HepG2 (cell line): ENCODE measurements around the gene SLCO3A1. TPM values are rescaled to one million over a fixed set of nuclear protein-coding genes. Genes with fewer than 3 reads are reported as not detected.

ENCODE experiments used
- ATAC-seq: fragments of 200-7000 bp; cut with Tn5 transposase; 3 replicates; pipeline ENCODE4 v1.9.1; 2020; ENCODE audit warnings: mild to moderate bottlenecking, moderate library complexity
- BruUV-seq: library from RNA; stranded (reverse); fragments of 400-500 nt; replicated peaks from 2 replicates; lab custom pipeline; 2021; lab: Mats Ljungman, UMichigan
- CTCF ChIA-PET: fragments of 300-600 bp; formaldehyde crosslinking; extraction: SDS; loops from one replicate; lab custom pipeline; 2021; ENCODE audit warnings: low total read pairs, inconsistent platforms, low intra/inter-chr PET ratio; lab: Yijun Ruan, JAX
- POLR2A ChIA-PET: fragments of 350-600 bp; sonication (Branson Sonifier 250); formaldehyde crosslinking; loops from one replicate; lab custom pipeline; 2020; ENCODE audit warnings: antibody characterized with exemption, inconsistent platforms; lab: Yijun Ruan, JAX
- DNase-seq: peaks from one replicate; pipeline ENCODE4 v3.0.0-alpha.2; 2015; ENCODE audit warnings: low spot score
- FAIRE-seq: peaks from 3 replicates; lab custom pipeline; 2011; peaks lifted over from hg19 to GRCh38; lab: Jason Lieb, UNC
- H2AFZ ChIP-seq: one replicate; pipeline ENCODE4 v1.6.1; 2011; ENCODE audit warnings: low read length, inconsistent platforms
- H3K27ac ChIP-seq: fragments of 300-600 bp; 3 replicates; pipeline ENCODE4 v1.8.0; 2011; ENCODE audit warnings: mixed run types, mild to moderate bottlenecking, mixed read lengths, low read length, inconsistent platforms; ENCODE audit not compliant: insufficient read depth; ENCODE audit errors: extremely low read length
- H3K27me3 ChIP-seq, 2 experiments: fragments of 200-600 bp in 1 of 2; 2 replicates in 1 of 2; 3 replicates in 1 of 2; pipeline versions ENCODE4 v1.6.0 to v1.8.0; 2011; ENCODE audit warnings: low read length in 2 of 2, mild to moderate bottlenecking in 2 of 2, moderate library complexity in 2 of 2, inconsistent platforms in 1 of 2; ENCODE audit not compliant: insufficient read depth in 2 of 2, control insufficient read depth in 1 of 2
- H3K36me3 ChIP-seq, 2 experiments: fragments of 200-600 bp in 1 of 2; replicated peaks in 1 of 2; 2 replicates in 1 of 2; 3 replicates in 1 of 2; pipeline versions ENCODE4 v1.5.1 to v1.8.0; 2011; ENCODE audit warnings: low read length in 2 of 2, inconsistent platforms in 1 of 2; ENCODE audit not compliant: insufficient read depth in 2 of 2, control insufficient read depth in 1 of 2
- H3K4me1 ChIP-seq: 2 replicates; pipeline ENCODE4 v1.5.1; 2012; ENCODE audit warnings: low read length, inconsistent platforms; ENCODE audit not compliant: insufficient read depth
- H3K4me2 ChIP-seq: 2 replicates; pipeline ENCODE4 v1.6.0; 2011; ENCODE audit warnings: low read depth, low read length, inconsistent platforms
- H3K4me3 ChIP-seq, 3 experiments: fragments of 200-600 bp in 1 of 3; sonication (generic), shearing (Covaris generic) in 1 of 3; replicated peaks in 1 of 3; 2 replicates each; pipeline ENCODE4 v1.5.1; 2011 to 2016; ENCODE audit warnings: low read length in 3 of 3, inconsistent platforms in 2 of 3, low read depth in 2 of 3, mild to moderate bottlenecking in 2 of 3, control low read depth in 1 of 3, mixed read lengths in 1 of 3; ENCODE audit not compliant: insufficient read depth in 1 of 3
- H3K79me2 ChIP-seq: one replicate; pipeline ENCODE4 v1.6.1; 2011; ENCODE audit warnings: low read length, inconsistent platforms; ENCODE audit not compliant: insufficient read depth
- H3K9ac ChIP-seq: 2 replicates; pipeline ENCODE4 v1.6.0; 2011; ENCODE audit warnings: mild to moderate bottlenecking, low read depth, low read length, inconsistent platforms; ENCODE audit not compliant: insufficient read depth
- H3K9me3 ChIP-seq: 2 replicates; pipeline ENCODE4 v1.5.1; 2012; ENCODE audit warnings: mild to moderate bottlenecking, low read length
- H4K20me1 ChIP-seq: 2 replicates; pipeline ENCODE4 v1.6.0; 2011; ENCODE audit warnings: inconsistent platforms, mild to moderate bottlenecking, low read length, moderate library complexity; ENCODE audit not compliant: insufficient read depth
- HDAC2 ChIP-seq: sonication (generic); formaldehyde crosslinking; IDR thresholded peaks from 2 replicates; pipeline ENCODE4 v1.4.0; 2020; ENCODE audit warnings: missing genetic modification reagents
- IKZF5 ChIP-seq: IDR thresholded peaks from 2 replicates; pipeline ENCODE4 v1.6.1; 2018; ENCODE audit warnings: missing genetic modification reagents, mild to moderate bottlenecking, missing compliant biosample characterization
- NONO ChIP-seq, 2 experiments: fragments of 450-650 bp in 1 of 2; sonication (generic) in 1 of 2; formaldehyde crosslinking in 1 of 2; IDR thresholded peaks in 1 of 2; conservative IDR thresholded peaks in 1 of 2; 2 replicates each; pipeline versions ENCODE4 v1.6.1 to v1.8.0; 2017 to 2022; ENCODE audit warnings: mild to moderate bottlenecking in 1 of 2, missing genetic modification reagents in 1 of 2, moderate library complexity in 1 of 2
- NPAS2 ChIP-seq: sonication (generic); formaldehyde crosslinking; IDR thresholded peaks from 2 replicates; pipeline ENCODE4 v1.8.0; 2022; ENCODE audit warnings: mild to moderate bottlenecking, missing genetic modification reagents, borderline replicate concordance
- RARA ChIP-seq: IDR thresholded peaks from 2 replicates; pipeline ENCODE4 v1.6.1; 2016; ENCODE audit warnings: missing genetic modification reagents, missing compliant biosample characterization
- SAFB2 ChIP-seq: sonication (generic); formaldehyde crosslinking; IDR thresholded peaks from 2 replicates; pipeline ENCODE4 v1.5.1; 2020; ENCODE audit warnings: missing genetic modification reagents, low read depth, mild to moderate bottlenecking, borderline replicate concordance
- TOPORS ChIP-seq: sonication (generic); formaldehyde crosslinking; IDR thresholded peaks from 2 replicates; pipeline ENCODE4 v1.8.0; 2023; ENCODE audit warnings: mild to moderate bottlenecking, missing genetic modification reagents
- ZBTB20 ChIP-seq: sonication (generic); formaldehyde crosslinking; IDR thresholded peaks from 2 replicates; pipeline ENCODE4 v1.8.1; 2023; ENCODE audit warnings: missing genetic modification reagents, low read depth, mild to moderate bottlenecking, borderline replicate concordance
- ZNF317 ChIP-seq: sonication (generic); formaldehyde crosslinking; IDR thresholded peaks from 2 replicates; pipeline ENCODE4 v1.5.0; 2020; ENCODE audit warnings: mild to moderate bottlenecking, missing genetic modification reagents
- ZNF343 ChIP-seq: sonication (generic); formaldehyde crosslinking; IDR thresholded peaks from 2 replicates; pipeline ENCODE4 v1.4.0; 2020; ENCODE audit warnings: mild to moderate bottlenecking, missing genetic modification reagents
- ZNF570 ChIP-seq: sonication (generic); formaldehyde crosslinking; IDR thresholded peaks from 2 replicates; pipeline ENCODE4 v1.4.0; 2020; ENCODE audit warnings: mild to moderate bottlenecking, missing genetic modification reagents, borderline replicate concordance
- ZNF589 ChIP-seq: sonication (generic); formaldehyde crosslinking; conservative IDR thresholded peaks from 2 replicates; pipeline ENCODE4 v1.8.0; 2022; ENCODE audit warnings: mild to moderate bottlenecking, moderate library complexity, missing genetic modification reagents
- ZNF75D ChIP-seq: sonication (generic); formaldehyde crosslinking; IDR thresholded peaks from 2 replicates; pipeline ENCODE4 v1.8.1; 2023; ENCODE audit warnings: missing genetic modification reagents, mild to moderate bottlenecking, borderline replicate concordance
- WGBS: methylation state at CpG from one replicate; pipeline ENCODE4 v1.1.6; 2017; ENCODE audit warnings: low lambda C conversion rate; 5-methylcytosine and 5-hydroxymethylcytosine counted together
- in situ Hi-C: cut with HindIII; loops from 2 replicates; pipeline ENCODE4 v1.10.0; 2017; ENCODE audit warnings: low pct_unique_long_range_greater_than_20kb; ENCODE audit not compliant: extremely low pct_ligation_motif_present
- intact Hi-C: fragments of 100-400 bp; cut with micrococcal nuclease; formaldehyde crosslinking; loops from one replicate; pipeline ENCODE4 v1.10.0; 2022; ENCODE audit not compliant: unreplicated experiment
- polyA plus RNA-seq, 8 experiments: library from polyadenylated mRNA; depleted of rRNA in 3 of 8; stranded (reverse) in 7 of 8; unstranded in 1 of 8; fragments of >200 nt; fragmentation: Illumina TruSeq in 4 of 8; extraction: Trizol in 4 of 8; gene quantifications; 2 replicates each; pipeline versions ENCODE4 v1.2.1 to v1.2.3, GENCODE V29; 2011 to 2016; ENCODE audit warnings: low read depth in 4 of 8, missing spikeins in 1 of 8, mixed read lengths in 1 of 8; ENCODE audit not compliant: insufficient read depth in 1 of 8
- total RNA-seq, 5 experiments: library from RNA; depleted of rRNA; stranded (reverse); fragments of >200 nt; fragmentation: Illumina TruSeq; extraction: Trizol; gene quantifications; 2 replicates each; pipeline ENCODE4 v1.2.3, GENCODE V29; 2016; ENCODE audit warnings: low read depth in 1 of 5
- TF ChIP-seq, protein P1 (sequence below): IDR thresholded peaks from 2 replicates; pipeline ENCODE4 v1.6.1; 2016; ENCODE audit warnings: control low read depth
- TF ChIP-seq, protein P2 (sequence below): IDR thresholded peaks from 2 replicates; pipeline ENCODE4 v1.6.1; 2016; ENCODE audit warnings: mild to moderate bottlenecking

The SLCO3A1 gene
- total and polyA plus RNA-seq, 2 of the 13 experiments (the other 11 are each of a cell fraction or from before 2014, with no cell fraction given), result 0.02 TPM; not detected in 1

- in situ Hi-C loops, result no loop called here
- ChIA-PET POLR2A (no interaction called here), CTCF (no interaction called here)
- no peak for FAIRE-seq
- Histone ChIP-seq H3K4me1 (no peaks in the 10 kb centered on the region), H3K9me3 (no peaks in the 10 kb centered on the region), H2AFZ (no peak overlapping the region), H3K27me3 (peaks cover 0 to 19% of the 10 kb centered on the region in 2 experiments; a peak in 4 of 5 replicates), H3K4me3 (no peak overlapping the region), H4K20me1 (no peaks in the 10 kb centered on the region), H3K27ac (no peak overlapping the region), H3K79me2 (no peaks in the 10 kb centered on the region), H3K9ac (no peak overlapping the region), H3K4me2 (no peak overlapping the region), H3K36me3 (no peaks in the 10 kb centered on the region)
- DNase-seq, result no peak
- WGBS, result 0% methylated on average over 4 of the region's 4 CpGs
- ATAC-seq, result no peak
- TF ChIP-seq, protein P1, sequence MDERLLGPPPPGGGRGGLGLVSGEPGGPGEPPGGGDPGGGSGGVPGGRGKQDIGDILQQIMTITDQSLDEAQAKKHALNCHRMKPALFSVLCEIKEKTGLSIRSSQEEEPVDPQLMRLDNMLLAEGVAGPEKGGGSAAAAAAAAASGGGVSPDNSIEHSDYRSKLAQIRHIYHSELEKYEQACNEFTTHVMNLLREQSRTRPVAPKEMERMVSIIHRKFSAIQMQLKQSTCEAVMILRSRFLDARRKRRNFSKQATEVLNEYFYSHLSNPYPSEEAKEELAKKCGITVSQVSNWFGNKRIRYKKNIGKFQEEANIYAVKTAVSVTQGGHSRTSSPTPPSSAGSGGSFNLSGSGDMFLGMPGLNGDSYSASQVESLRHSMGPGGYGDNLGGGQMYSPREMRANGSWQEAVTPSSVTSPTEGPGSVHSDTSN (CRISPR knock-in tag), result no peak
- no TSS peak for BruUV-seq
- intact Hi-C loops, result no loop called here
These were observed 71.5 kb downstream of the SLCO3A1 start for GRCh38 chr15:91924837-91925495.

DNA sequence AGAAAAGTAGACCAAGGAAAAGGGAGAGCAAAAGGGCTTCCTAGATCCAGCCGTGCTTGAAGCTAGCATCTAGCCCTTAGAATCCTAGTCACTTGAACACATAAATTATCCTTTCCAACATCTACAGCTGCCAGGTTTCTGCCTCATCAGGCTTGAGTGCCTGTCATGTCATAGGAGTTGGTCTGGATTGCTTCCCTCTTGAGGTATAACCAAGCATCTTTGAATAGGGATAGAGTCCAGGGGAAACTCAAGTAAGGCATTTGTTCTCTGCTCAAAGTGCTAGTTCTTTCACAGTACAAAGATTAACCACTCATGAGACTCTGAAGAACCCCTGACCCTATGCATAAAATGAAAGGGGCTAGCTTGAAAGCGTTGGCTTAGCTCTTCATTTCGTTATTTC lies 72.3 kb downstream of the SLCO3A1 start:
- BruUV-seq, result no TSS peak
- no peak for FAIRE-seq
- in situ Hi-C loops, result no loop called here
- Histone ChIP-seq H3K4me1 (no peaks in the 10 kb centered on the region), H4K20me1 (no peaks in the 10 kb centered on the region), H2AFZ (no peak overlapping the region), H3K4me3 (no peak overlapping the region), H3K36me3 (no peaks in the 10 kb centered on the region), H3K27me3 (peaks cover 0 to 19% of the 10 kb centered on the region in 2 experiments; a peak in 4 of 5 replicates), H3K9me3 (no peaks in the 10 kb centered on the region), H3K27ac (no peak overlapping the region), H3K4me2 (no peak overlapping the region), H3K79me2 (no peaks in the 10 kb centered on the region), H3K9ac (no peak overlapping the region)
- DNase-seq, result no peak
- intact Hi-C loops, result no loop called here
- POLR2A ChIA-PET, result no interaction called here
- CTCF ChIA-PET, result no interaction called here
- ATAC-seq, result no peak
- WGBS, result 3% methylated on average over 3 of the region's 3 CpGs
- TF ChIP-seq IKZF5 (CRISPR knock-in tag), result no peak
- no peak for TF ChIP-seq HDAC2 (CRISPR knock-in tag)
- no peak for TF ChIP-seq SAFB2 (CRISPR knock-in tag)
- TF ChIP-seq ZNF317 (CRISPR knock-in tag), result no peak
- TF ChIP-seq, protein P2, sequence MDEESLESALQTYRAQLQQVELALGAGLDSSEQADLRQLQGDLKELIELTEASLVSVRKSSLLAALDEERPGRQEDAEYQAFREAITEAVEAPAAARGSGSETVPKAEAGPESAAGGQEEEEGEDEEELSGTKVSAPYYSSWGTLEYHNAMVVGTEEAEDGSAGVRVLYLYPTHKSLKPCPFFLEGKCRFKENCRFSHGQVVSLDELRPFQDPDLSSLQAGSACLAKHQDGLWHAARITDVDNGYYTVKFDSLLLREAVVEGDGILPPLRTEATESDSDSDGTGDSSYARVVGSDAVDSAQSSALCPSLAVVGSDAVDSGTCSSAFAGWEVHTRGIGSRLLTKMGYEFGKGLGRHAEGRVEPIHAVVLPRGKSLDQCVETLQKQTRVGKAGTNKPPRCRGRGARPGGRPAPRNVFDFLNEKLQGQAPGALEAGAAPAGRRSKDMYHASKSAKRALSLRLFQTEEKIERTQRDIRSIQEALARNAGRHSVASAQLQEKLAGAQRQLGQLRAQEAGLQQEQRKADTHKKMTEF, result no peak
- TF ChIP-seq NPAS2 (CRISPR knock-in tag), result no peak
- no peak for TF ChIP-seq ZNF570 (CRISPR knock-in tag)
- no peak for TF ChIP-seq RARA (CRISPR knock-in tag)
- TF ChIP-seq ZNF75D (CRISPR knock-in tag), result no peak
- TF ChIP-seq NONO (IDR thresholded peaks at IDR 0.05), result no peak
- TF ChIP-seq NONO (CRISPR knock-in tag; conservative IDR thresholded peaks at IDR 0.05), result no peak
- TF ChIP-seq ZNF589 (CRISPR knock-in tag), result no peak
- TF ChIP-seq ZNF343 (CRISPR knock-in tag), result no peak
- no peak for TF ChIP-seq TOPORS (CRISPR knock-in tag)
- TF ChIP-seq ZBTB20 (CRISPR knock-in tag), result no peak
